ENCODE data around the gene ISCA2.

DNA sequence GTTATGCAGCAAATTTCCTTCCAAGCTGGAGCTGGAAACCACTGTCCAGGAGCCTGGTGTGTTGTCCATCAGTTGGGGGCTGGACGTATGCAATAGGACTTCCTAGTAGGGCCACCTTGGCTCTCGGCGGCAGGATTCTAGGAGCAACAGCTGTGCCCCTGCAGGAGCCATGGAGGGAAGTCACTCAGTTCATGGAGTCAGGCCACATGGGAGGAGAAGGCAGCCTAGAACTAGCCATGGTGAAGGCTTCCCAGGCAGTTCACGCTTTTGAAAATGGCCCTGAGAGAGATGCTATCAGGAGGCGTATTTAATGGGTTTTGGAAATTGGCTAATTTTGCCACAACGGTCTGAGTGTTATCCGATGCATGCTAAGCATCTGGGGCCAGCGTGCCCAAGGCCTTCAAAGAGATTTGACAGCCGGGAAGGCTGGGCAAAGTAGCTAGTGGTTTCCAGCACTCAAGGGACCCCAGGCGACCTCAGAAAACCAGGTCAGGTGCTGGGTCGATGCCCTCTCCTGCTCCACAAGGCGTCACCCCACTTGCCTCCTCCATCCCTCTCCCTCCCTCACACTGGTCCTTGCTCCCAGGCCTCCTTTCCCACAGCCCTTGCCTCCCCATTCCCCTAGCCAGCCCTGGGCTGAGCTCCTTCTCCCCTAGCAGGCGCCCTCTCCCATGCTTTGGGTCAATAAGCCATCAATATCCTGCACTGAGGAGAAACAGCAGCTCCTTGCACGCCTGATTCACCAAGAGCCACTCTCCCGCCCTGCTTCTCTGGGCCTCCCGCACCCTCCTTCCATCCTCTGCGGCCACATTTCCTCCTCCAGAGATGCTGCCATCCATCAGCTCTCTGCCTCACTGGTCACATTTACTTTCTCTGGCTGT lies 36.6 kb upstream of the ISCA2 start:
- TF ChIP-seq, protein P1, sequence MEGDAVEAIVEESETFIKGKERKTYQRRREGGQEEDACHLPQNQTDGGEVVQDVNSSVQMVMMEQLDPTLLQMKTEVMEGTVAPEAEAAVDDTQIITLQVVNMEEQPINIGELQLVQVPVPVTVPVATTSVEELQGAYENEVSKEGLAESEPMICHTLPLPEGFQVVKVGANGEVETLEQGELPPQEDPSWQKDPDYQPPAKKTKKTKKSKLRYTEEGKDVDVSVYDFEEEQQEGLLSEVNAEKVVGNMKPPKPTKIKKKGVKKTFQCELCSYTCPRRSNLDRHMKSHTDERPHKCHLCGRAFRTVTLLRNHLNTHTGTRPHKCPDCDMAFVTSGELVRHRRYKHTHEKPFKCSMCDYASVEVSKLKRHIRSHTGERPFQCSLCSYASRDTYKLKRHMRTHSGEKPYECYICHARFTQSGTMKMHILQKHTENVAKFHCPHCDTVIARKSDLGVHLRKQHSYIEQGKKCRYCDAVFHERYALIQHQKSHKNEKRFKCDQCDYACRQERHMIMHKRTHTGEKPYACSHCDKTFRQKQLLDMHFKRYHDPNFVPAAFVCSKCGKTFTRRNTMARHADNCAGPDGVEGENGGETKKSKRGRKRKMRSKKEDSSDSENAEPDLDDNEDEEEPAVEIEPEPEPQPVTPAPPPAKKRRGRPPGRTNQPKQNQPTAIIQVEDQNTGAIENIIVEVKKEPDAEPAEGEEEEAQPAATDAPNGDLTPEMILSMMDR (conservative IDR thresholded peaks at IDR 0.05; ENCODE audit: low read length) = no peak
- TF ChIP-seq EZH2phosphoT487 (IDR thresholded peaks at IDR 0.05; ENCODE audit: borderline replicate concordance, low read depth, low read length) = no peak

All from OCI-LY7 (cell line).